Osteocyte (in vitro differentiated cells): Measurements from ENCODE around the gene ARHGAP24. TPM values are rescaled to one million over a fixed set of nuclear protein-coding genes. Genes with fewer than 3 reads are reported as not detected.
A peak's percentile ranks its signal among the peaks of the same experiment; 100 is the strongest.
"Not testable (repeated sequence)": the region's sequence is repeated elsewhere in the genome, so short reads cannot be mapped to it uniquely, and the experiment has no call there.

ENCODE experiments used
- DNase-seq: peaks from one replicate; pipeline ENCODE4 v3.0.0; 2021; ENCODE audit warnings: mixed read lengths; ENCODE audit not compliant: unreplicated experiment; ENCODE audit errors: extremely low spot score
- H3K27ac Mint-ChIP-seq: one replicate; pipeline ENCODE4 v1.8.0; 2021; ENCODE audit warnings: mild to moderate bottlenecking, mixed read lengths; ENCODE audit not compliant: unreplicated experiment
- H3K27me3 Mint-ChIP-seq: one replicate; pipeline ENCODE4 v1.8.0; 2021; ENCODE audit warnings: mixed read lengths; ENCODE audit not compliant: unreplicated experiment
- H3K36me3 Mint-ChIP-seq: one replicate; pipeline ENCODE4 v1.8.0; 2021; ENCODE audit warnings: mixed read lengths; ENCODE audit not compliant: unreplicated experiment
- H3K4me1 Mint-ChIP-seq: one replicate; pipeline ENCODE4 v1.8.0; 2021; ENCODE audit warnings: mixed read lengths; ENCODE audit not compliant: unreplicated experiment
- H3K4me3 Mint-ChIP-seq: one replicate; pipeline ENCODE4 v1.8.0; 2021; ENCODE audit warnings: mild to moderate bottlenecking, moderate library complexity, mixed read lengths; ENCODE audit not compliant: unreplicated experiment
- H3K9me3 Mint-ChIP-seq: one replicate; pipeline ENCODE4 v1.8.0; 2021; ENCODE audit warnings: mixed read lengths; ENCODE audit not compliant: unreplicated experiment
- total RNA-seq: library from RNA; stranded (reverse); gene quantifications from 2 replicates; pipeline ENCODE4 v1.2.1, GENCODE V29; 2021
- TF ChIP-seq, protein P1 (sequence below): fragments of 200-600 bp; sonication (generic); IDR thresholded peaks from 2 replicates; pipeline ENCODE4 v1.5.0; 2021; ENCODE audit warnings: antibody characterized with exemption, mild to moderate bottlenecking, moderate library complexity

Gene ARHGAP24
- total RNA-seq, 1 donor from 2014 or later: 29.3 TPM

DNA sequence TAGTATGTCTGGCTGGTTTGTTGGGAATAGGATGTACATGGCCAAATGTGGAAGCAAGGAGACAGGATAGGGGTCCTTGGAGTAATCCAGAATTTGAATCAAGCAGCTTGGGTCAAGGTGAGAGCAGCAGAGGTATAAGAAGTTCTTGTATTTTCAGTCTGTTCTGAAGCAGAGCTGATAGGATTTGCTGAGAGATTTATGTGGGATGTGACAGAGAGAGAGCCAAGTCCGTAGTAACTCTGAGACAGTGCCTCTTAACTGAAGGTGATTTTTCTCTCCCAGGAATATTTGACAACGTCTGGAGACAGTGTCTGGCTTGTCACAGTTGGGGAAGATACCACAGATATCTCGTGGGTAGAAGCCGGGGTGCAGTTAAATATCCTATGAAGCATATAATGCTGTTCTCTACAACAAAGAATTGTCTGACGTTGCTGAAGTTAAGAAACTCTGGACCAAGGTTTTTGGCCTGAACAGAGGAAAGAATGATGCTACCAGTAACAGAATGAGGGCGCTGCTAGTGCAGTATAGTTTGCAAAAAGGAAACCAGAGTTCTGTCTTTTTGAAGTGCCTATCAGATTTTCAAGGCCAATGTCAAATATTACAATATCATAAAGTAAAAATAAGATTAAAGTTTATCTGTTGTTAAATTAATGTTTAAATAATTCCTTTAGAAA lies 184.0 kb downstream of the ARHGAP24 start:
- Mint-ChIP-seq H3K4me3 (no peak overlapping the region), H3K27ac (no peak overlapping the region), H3K36me3 (no peaks in the 10 kb centered on the region), H3K9me3 (no peaks in the 10 kb centered on the region), H3K4me1 (no peaks in the 10 kb centered on the region), H3K27me3 (peaks cover 7% of the 10 kb centered on the region)
- DNase-seq: no peak
- TF ChIP-seq, protein P1, sequence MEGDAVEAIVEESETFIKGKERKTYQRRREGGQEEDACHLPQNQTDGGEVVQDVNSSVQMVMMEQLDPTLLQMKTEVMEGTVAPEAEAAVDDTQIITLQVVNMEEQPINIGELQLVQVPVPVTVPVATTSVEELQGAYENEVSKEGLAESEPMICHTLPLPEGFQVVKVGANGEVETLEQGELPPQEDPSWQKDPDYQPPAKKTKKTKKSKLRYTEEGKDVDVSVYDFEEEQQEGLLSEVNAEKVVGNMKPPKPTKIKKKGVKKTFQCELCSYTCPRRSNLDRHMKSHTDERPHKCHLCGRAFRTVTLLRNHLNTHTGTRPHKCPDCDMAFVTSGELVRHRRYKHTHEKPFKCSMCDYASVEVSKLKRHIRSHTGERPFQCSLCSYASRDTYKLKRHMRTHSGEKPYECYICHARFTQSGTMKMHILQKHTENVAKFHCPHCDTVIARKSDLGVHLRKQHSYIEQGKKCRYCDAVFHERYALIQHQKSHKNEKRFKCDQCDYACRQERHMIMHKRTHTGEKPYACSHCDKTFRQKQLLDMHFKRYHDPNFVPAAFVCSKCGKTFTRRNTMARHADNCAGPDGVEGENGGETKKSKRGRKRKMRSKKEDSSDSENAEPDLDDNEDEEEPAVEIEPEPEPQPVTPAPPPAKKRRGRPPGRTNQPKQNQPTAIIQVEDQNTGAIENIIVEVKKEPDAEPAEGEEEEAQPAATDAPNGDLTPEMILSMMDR: peak; percentile 16

DNA sequence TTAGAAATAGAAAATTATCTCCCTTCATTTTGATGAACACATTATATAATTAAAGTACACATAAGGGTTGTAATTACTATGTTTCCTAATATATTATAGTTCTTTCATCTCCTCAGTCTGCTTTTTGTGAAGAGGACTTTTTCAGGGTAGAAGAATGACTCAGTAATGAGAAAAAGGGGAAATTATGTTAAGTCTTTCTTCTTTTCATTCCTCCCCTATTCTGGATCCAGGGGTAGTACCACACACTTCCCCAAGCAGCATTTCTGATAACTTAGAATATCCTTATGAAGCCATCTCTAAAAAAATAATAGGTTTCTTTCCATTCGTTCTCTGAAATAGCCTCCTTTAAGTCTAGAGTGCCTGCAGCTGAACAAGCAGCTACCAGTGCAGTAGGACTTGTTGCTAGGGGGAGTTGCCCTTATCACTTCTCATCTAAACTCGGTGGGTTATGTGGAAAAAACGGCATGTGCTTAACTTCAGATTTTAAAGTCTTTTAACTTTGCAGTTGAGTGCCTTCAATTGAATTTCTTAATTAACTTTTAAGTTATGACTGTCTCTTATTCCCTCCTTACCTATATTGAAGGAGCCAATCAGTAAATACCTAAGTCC lies 184.8 kb downstream of the ARHGAP24 start:
- H3K36me3 Mint-ChIP-seq: no peaks in the 10 kb centered on the region
- H3K27me3 Mint-ChIP-seq: peaks cover 7% of the 10 kb centered on the region
- H3K4me3 Mint-ChIP-seq: no peak overlapping the region
- H3K4me1 Mint-ChIP-seq: no peaks in the 10 kb centered on the region
- TF ChIP-seq, protein P1: no peak
- DNase-seq: no peak
- H3K27ac Mint-ChIP-seq: no peak overlapping the region
- H3K9me3 Mint-ChIP-seq: no peaks in the 10 kb centered on the region

DNA sequence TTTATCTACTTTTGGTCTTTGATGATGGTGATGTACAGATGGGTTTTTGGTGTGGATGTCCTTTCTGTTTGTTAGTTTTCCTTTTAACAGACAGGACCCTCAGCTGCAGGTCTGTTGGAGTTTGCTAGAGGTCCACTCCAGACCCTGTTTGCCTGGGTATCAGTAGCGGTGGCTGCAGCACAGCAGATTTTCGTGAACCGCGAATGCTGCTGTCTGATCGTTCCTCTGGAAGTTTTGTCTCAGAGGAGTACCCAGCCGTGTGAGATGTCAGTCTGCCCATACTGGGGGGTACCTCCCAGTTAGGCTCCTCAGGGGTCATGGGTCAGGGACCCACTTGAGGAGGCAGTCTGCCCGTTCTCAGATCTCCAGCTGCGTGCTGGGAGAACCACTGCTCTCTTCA lies 191.7 kb downstream of the ARHGAP24 start:
- not testable (repeated sequence) for H3K4me1 Mint-ChIP-seq, H3K4me3 Mint-ChIP-seq, H3K36me3 Mint-ChIP-seq, DNase-seq, H3K27me3 Mint-ChIP-seq, H3K27ac Mint-ChIP-seq
- H3K9me3 Mint-ChIP-seq: peaks cover 19% of the 10 kb centered on the region

DNA sequence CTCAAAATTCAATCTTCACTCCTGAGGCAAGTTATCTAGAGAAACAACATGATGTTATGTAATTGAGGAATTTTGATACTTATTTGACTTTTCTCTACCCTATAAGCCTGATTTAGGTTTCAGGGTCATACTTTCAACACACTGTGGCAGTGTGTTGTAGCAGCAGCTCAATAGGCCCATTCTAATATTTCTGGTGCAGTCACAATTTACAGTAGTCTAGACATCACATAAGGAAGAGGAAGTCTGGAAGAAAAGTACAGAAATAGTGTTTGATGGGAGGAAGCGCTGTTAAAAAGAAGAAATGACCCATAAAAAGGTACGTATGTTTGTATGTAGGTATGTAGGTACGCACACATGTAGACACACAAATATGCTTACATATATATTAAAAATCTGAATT lies 194.3 kb downstream of the ARHGAP24 start:
- no peak overlapping the region for H3K27ac Mint-ChIP-seq
- no peaks in the 10 kb centered on the region for H3K36me3 Mint-ChIP-seq
- H3K9me3 Mint-ChIP-seq: peaks cover 19% of the 10 kb centered on the region
- no peaks in the 10 kb centered on the region for H3K4me1 Mint-ChIP-seq
- peaks cover 19% of the 10 kb centered on the region for H3K27me3 Mint-ChIP-seq
- TF ChIP-seq, protein P1: no peak
- H3K4me3 Mint-ChIP-seq: no peak overlapping the region
- DNase-seq: no peak

DNA sequence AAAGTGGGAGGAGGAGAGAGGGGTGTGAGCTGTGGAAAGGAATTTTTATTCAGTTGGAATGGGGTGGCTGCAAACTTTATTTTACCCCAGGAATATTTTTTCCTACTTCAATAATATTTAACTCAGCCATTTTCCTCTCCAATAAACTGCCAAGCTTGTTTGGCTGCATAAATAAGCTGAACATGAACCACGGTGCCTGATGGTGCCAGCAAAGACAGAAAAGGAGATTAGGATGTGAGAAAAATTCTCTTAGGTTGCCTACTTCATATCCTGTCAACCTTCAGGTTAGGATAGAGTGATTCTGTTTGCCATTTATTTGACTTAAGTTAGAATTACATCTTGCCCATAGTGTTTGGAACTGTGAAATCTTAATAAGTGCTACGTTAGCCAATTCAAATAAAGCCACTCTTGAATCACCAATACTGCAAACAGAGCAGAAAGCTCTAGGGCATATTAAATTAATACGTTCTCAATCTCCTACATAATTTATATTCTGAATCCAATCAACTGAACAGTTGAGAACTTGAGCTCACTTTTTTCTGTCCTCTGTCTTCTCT lies 195.1 kb downstream of the ARHGAP24 start:
- Mint-ChIP-seq H3K9me3 (peaks cover 19% of the 10 kb centered on the region), H3K4me1 (no peaks in the 10 kb centered on the region), H3K27ac (no peak overlapping the region), H3K27me3 (peaks cover 24% of the 10 kb centered on the region), H3K36me3 (no peaks in the 10 kb centered on the region), H3K4me3 (no peak overlapping the region)
- DNase-seq: no peak
- TF ChIP-seq, protein P1: no peak
